GM12878 (cell line): ENCODE data around the gene PLS1. TPM values are rescaled to one million over a fixed set of nuclear protein-coding genes. Genes with fewer than 3 reads are reported as not detected.

Experiments
- ATAC-seq: fragments of 200-7000 bp; cut with Tn5 transposase; 3 replicates; pipeline ENCODE4 v1.9.1; 2020; ENCODE audit warnings: mild to moderate bottlenecking, moderate library complexity
- BruUV-seq: library from RNA; stranded (reverse); fragments of 400-500 nt; replicated peaks from 2 replicates; lab custom pipeline; 2021; lab: Mats Ljungman, UMichigan
- CTCF ChIA-PET: fragments of 300-600 bp; sonication (Branson Sonifier 250); formaldehyde crosslinking; extraction: SDS; loops from one replicate; lab custom pipeline; 2021; ENCODE audit warnings: inconsistent platforms; lab: Yijun Ruan, JAX
- POLR2A ChIA-PET: fragments of 350-600 bp; formaldehyde crosslinking; extraction: SDS; loops from one replicate; lab custom pipeline; 2021; ENCODE audit warnings: inconsistent platforms; lab: Charles Lee
- RAD21 ChIA-PET: fragments of 300-600 bp; sonication (Branson Sonifier 250); formaldehyde crosslinking; loops from one replicate; lab custom pipeline; 2023; ENCODE audit warnings: antibody characterized with exemption; ENCODE audit not compliant: unreplicated experiment; lab: Charles Lee
- SMC1A ChIA-PET: fragments of 300-600 bp; sonication (Branson Sonifier 250); formaldehyde crosslinking; loops from one replicate; lab custom pipeline; 2023; ENCODE audit not compliant: unreplicated experiment, uncharacterized antibody; lab: Charles Lee
- DNase-seq: peaks from one replicate; pipeline ENCODE4 v3.0.0-alpha.2; 2011; ENCODE audit warnings: low read depth, low spot score
- FAIRE-seq: peaks from 3 replicates; lab custom pipeline; 2011; peaks lifted over from hg19 to GRCh38; lab: Jason Lieb, UNC
- H2AFZ ChIP-seq: 2 replicates; pipeline ENCODE4 v1.6.0; 2011; ENCODE audit warnings: low read depth, low read length, control low read depth; ENCODE audit not compliant: control insufficient read depth
- H3K27ac ChIP-seq: 2 replicates; pipeline ENCODE4 v1.5.1; 2011; ENCODE audit warnings: control low read depth; ENCODE audit not compliant: control insufficient read depth, insufficient read depth
- H3K27me3 ChIP-seq, 2 experiments: replicated peaks in 1 of 2; 2 replicates each; pipeline versions ENCODE4 v1.6.0 to v1.6.1; 2011; ENCODE audit warnings: low read length in 1 of 2; ENCODE audit not compliant: control insufficient read depth in 2 of 2, insufficient read depth in 2 of 2
- H3K36me3 ChIP-seq, 2 experiments: 2 replicates each; pipeline ENCODE4 v1.5.1; 2011; ENCODE audit warnings: low read length in 1 of 2; ENCODE audit not compliant: control insufficient read depth in 2 of 2, insufficient read depth in 2 of 2
- H3K4me1 ChIP-seq: 2 replicates; pipeline ENCODE4 v1.6.1; 2011; ENCODE audit warnings: mild to moderate bottlenecking, low read length, moderate library complexity, mixed read lengths; ENCODE audit not compliant: control insufficient read depth, insufficient read depth
- H3K4me2 ChIP-seq: 2 replicates; pipeline ENCODE4 v1.6.0; 2011; ENCODE audit warnings: control low read depth; ENCODE audit not compliant: control insufficient read depth, insufficient read depth
- H3K4me3 ChIP-seq: fragments of 200-600 bp; sonication (generic); 2 replicates; pipeline ENCODE4 v1.5.1; 2016
- H3K79me2 ChIP-seq: 2 replicates; pipeline ENCODE4 v1.6.0; 2011; ENCODE audit warnings: low read length; ENCODE audit not compliant: control insufficient read depth, insufficient read depth
- H3K9ac ChIP-seq: 2 replicates; pipeline ENCODE4 v1.8.0; 2011; ENCODE audit warnings: low read length, control low read depth, mixed read lengths; ENCODE audit not compliant: control insufficient read depth, insufficient read depth
- H3K9me3 ChIP-seq: replicated peaks from 3 replicates; pipeline ENCODE4 v1.5.1; 2011; ENCODE audit warnings: mild to moderate bottlenecking, low read length; ENCODE audit not compliant: control insufficient read depth, insufficient read depth
- H4K20me1 ChIP-seq: 2 replicates; pipeline ENCODE4 v1.6.0; 2011; ENCODE audit not compliant: control insufficient read depth, insufficient read depth
- BMI1 ChIP-seq: fragments of 450-650 bp; IDR thresholded peaks from 2 replicates; pipeline ENCODE4 v1.6.1; 2016; ENCODE audit warnings: mild to moderate bottlenecking, moderate library complexity, borderline replicate concordance
- CEBPB ChIP-seq, 2 experiments: fragments of 150-350 bp in 1 of 2; IDR thresholded peaks; 2 replicates each; pipeline ENCODE4 v1.6.1; 2012 to 2014; ENCODE audit warnings: low read depth in 2 of 2, low read length in 2 of 2, borderline replicate concordance in 1 of 2, inconsistent platforms in 1 of 2
- FOXK2 ChIP-seq: fragments of 450-650 bp; IDR thresholded peaks from 2 replicates; pipeline ENCODE4 v1.6.1; 2017; ENCODE audit warnings: mild to moderate bottlenecking, moderate library complexity
- FOXM1 ChIP-seq: IDR thresholded peaks from 2 replicates; pipeline ENCODE4 v1.6.1; 2012; ENCODE audit warnings: low read depth, mild to moderate bottlenecking, inconsistent platforms, low read length, moderate library complexity
- HDGF ChIP-seq: fragments of 450-650 bp; IDR thresholded peaks from 2 replicates; pipeline ENCODE4 v1.6.1; 2016; ENCODE audit warnings: antibody characterized with exemption
- IKZF2 ChIP-seq, 2 experiments: fragments of 450-650 bp; IDR thresholded peaks; 2 replicates each; pipeline ENCODE4 v1.6.1; 2017; ENCODE audit warnings: mild to moderate bottlenecking in 2 of 2, moderate library complexity in 2 of 2
- IRF5 ChIP-seq: fragments of 450-650 bp; IDR thresholded peaks from 2 replicates; pipeline ENCODE4 v1.6.1; 2017; ENCODE audit warnings: borderline replicate concordance
- MYC ChIP-seq: IDR thresholded peaks from 2 replicates; pipeline ENCODE4 v1.6.1; 2011; ENCODE audit warnings: mild to moderate bottlenecking, low read length, moderate library complexity, inconsistent platforms; ENCODE audit not compliant: insufficient read depth, insufficient replicate concordance, insufficient read length, severe bottlenecking
- PAX8 ChIP-seq: fragments of 450-650 bp; IDR thresholded peaks from 2 replicates; pipeline ENCODE4 v1.6.1; 2017; ENCODE audit warnings: mild to moderate bottlenecking, moderate library complexity
- PRDM15 ChIP-seq: fragments of 450-650 bp; formaldehyde crosslinking; IDR thresholded peaks from 2 replicates; pipeline ENCODE4 v1.4.0; 2020; ENCODE audit warnings: mild to moderate bottlenecking, moderate library complexity
- SUZ12 ChIP-seq: fragments of 200-600 bp; sonication (generic); IDR thresholded peaks from one replicate; pipeline ENCODE4 v1.6.1; 2018; ENCODE audit warnings: antibody characterized with exemption, mild to moderate bottlenecking; ENCODE audit not compliant: unreplicated experiment
- TARDBP ChIP-seq: IDR thresholded peaks from 2 replicates; pipeline ENCODE4 v1.6.1; 2016; ENCODE audit warnings: borderline replicate concordance
- YY1 ChIP-seq: IDR thresholded peaks from 2 replicates; pipeline ENCODE4 v1.6.1; 2011; ENCODE audit warnings: low read depth, mild to moderate bottlenecking, low read length
- ZBED1 ChIP-seq: IDR thresholded peaks from 2 replicates; pipeline ENCODE4 v1.6.1; 2016; ENCODE audit warnings: borderline replicate concordance
- WGBS: methylation state at CpG from one replicate; pipeline ENCODE4 v1.1.6; 2016; ENCODE audit warnings: low lambda C conversion rate; ENCODE audit not compliant: insufficient replicate concordance, insufficient coverage; ENCODE audit errors: missing lambda C conversion rate; 5-methylcytosine and 5-hydroxymethylcytosine counted together
- in situ Hi-C: fragments of 300-500 bp; cut with MboI; formaldehyde crosslinking; loops from 9 replicates; pipeline ENCODE4 v1.14.3; 2018; ENCODE audit warnings: mixed read lengths
- intact Hi-C: fragments of 100-400 bp; cut with micrococcal nuclease; formaldehyde crosslinking; loops from one replicate; pipeline ENCODE4 v1.14.2; 2022; ENCODE audit not compliant: unreplicated experiment
- polyA plus RNA-seq, 11 experiments: library from polyadenylated mRNA; depleted of rRNA in 4 of 11; unstranded in 6 of 11; stranded (reverse) in 5 of 11; fragments of >200 nt; fragmentation: Nextera tagmentation in 4 of 11; fragmentation: Illumina TruSeq in 1 of 11; extraction: Ambion mirVana in 4 of 11; extraction: Trizol in 1 of 11; gene quantifications; 1 replicate in 1 of 11; 2 replicates in 10 of 11; pipeline versions ENCODE4 v1.2.1 to v1.2.3, GENCODE V29; 2011 to 2016; ENCODE audit warnings: inconsistent platforms in 2 of 11, missing spikeins in 2 of 11, low read depth in 1 of 11
- total RNA-seq, 4 experiments: library from RNA; depleted of rRNA in 3 of 4; stranded (reverse); fragments of >200 nt in 3 of 4; fragmentation: Illumina TruSeq in 1 of 4; extraction: Trizol in 1 of 4; gene quantifications; 2 replicates each; pipeline versions ENCODE4 v1.2.1 to v1.2.3, GENCODE V29; 2013 to 2021

The PLS1 gene
- total and polyA plus RNA-seq, 10 of the 15 experiments (the other 5 are each of a cell fraction or from before 2014, with no cell fraction given): 0.59 to 11.7 (median 1.7) TPM

GRCh38 chr3:142694225-142694624 lies 98.0 kb downstream of the PLS1 start (continued):
- TF ChIP-seq PRDM15 (CRISPR knock-in tag): no peak
- TF ChIP-seq FOXK2: no peak
- no peak for TF ChIP-seq IRF5
- no peak for TF ChIP-seq IKZF2 (IDR thresholded peaks at IDR 0.05)
- TF ChIP-seq HDGF: no peak
- TF ChIP-seq TARDBP: no peak
- TF ChIP-seq MYC: no peak

- Histone ChIP-seq H2AFZ (no peak overlapping the region), H3K4me3 (no peak overlapping the region), H3K4me2 (no peak overlapping the region), H3K79me2 (no peaks in the 10 kb centered on the region), H3K36me3 (no peaks in the 10 kb centered on the region), H3K27me3 (no peaks in the 10 kb centered on the region), H3K4me1 (no peaks in the 10 kb centered on the region), H3K9ac (no peak overlapping the region), H3K27ac (no peak overlapping the region), H4K20me1 (no peaks in the 10 kb centered on the region), H3K9me3 (no peaks in the 10 kb centered on the region)
- TF ChIP-seq ZBED1 (no peak), CEBPB (IDR thresholded peaks at IDR 0.05; ENCODE audit: borderline replicate concordance in 1 of 2, low read depth in 2 of 2, low read length in 2 of 2) (no peak), FOXM1 (no peak), YY1 (no peak), BMI1 (no peak), SUZ12 (no peak), PAX8 (no peak)
- POLR2A ChIA-PET: no interaction called here
- intact Hi-C loops (no loop called here), in situ Hi-C loops (no loop called here)
- BruUV-seq: no TSS peak
- RAD21 ChIA-PET: no interaction called here
- CTCF ChIA-PET: interaction anchor here (1.3 kb wide), 1 partner anchor 95 kb away, joined by 3 read pairs; no protein-coding TSS in a partner anchor
- whole genome bisulfite sequencing: 24% methylated on average over 2 of the region's 2 CpGs
- SMC1A ChIA-PET: interaction anchor here (0.6 kb wide), 1 partner anchor 57 kb away, joined by 3 read pairs; no protein-coding TSS in a partner anchor
- FAIRE-seq (no peak), ATAC-seq (no peak), DNase-seq (no peak)
These were observed 109.0 kb downstream of the PLS1 start for GRCh38 chr3:142705198-142705597.
